B cell (primary cell): ENCODE data around the gene ERBB4. TPM values are rescaled to one million over a fixed set of nuclear protein-coding genes. Genes with fewer than 3 reads are reported as not detected.

Source experiments
- ATAC-seq: fragments of 200-7000 bp; cut with Tn5 transposase; one replicate; pipeline ENCODE4 v1.10.0; 2021; ENCODE audit warnings: low read depth, mild to moderate bottlenecking, moderate number of reproducible peaks, moderate library complexity
- CTCF ChIA-PET: fragments of 350-600 bp; sonication (Branson Sonifier 250); formaldehyde crosslinking; loops from one replicate; lab custom pipeline; 2021; ENCODE audit warnings: antibody characterized with exemption, inconsistent platforms; lab: Charles Lee
- POLR2A ChIA-PET: fragments of 350-600 bp; sonication (Branson Sonifier 250); formaldehyde crosslinking; loops from one replicate; lab custom pipeline; 2021; ENCODE audit warnings: antibody characterized with exemption; lab: Charles Lee
- DNase-seq: peaks from one replicate; pipeline ENCODE4 v3.0.0; 2013
- H2AFZ ChIP-seq: 2 replicates; pipeline ENCODE4 v1.6.1; 2012; ENCODE audit warnings: mild to moderate bottlenecking, low read depth, low read length; ENCODE audit not compliant: insufficient read depth, poor library complexity, severe bottlenecking
- H3K27ac ChIP-seq, 2 donors: 1 replicate in 1 of 2; 2 replicates in 1 of 2; pipeline ENCODE4 v1.5.1; 2012 to 2013; ENCODE audit warnings: low read length in 2 of 2, mild to moderate bottlenecking in 2 of 2, moderate library complexity in 1 of 2
- H3K27me3 ChIP-seq, 4 experiments: fragments of 200-600 bp in 1 of 4; sonication (generic) in 1 of 4; replicated peaks in 1 of 4; 1 replicate in 2 of 4; 2 replicates in 2 of 4; pipeline versions ENCODE4 v1.6.1 to v1.7.0; 2013 to 2016; ENCODE audit warnings: low read length in 3 of 4, mild to moderate bottlenecking in 2 of 4, mixed read lengths in 1 of 4, moderate library complexity in 1 of 4; ENCODE audit not compliant: insufficient read depth in 4 of 4, control insufficient read depth in 3 of 4; ENCODE audit errors: control extremely low read depth in 1 of 4
- H3K36me3 ChIP-seq, 2 experiments: replicated peaks in 1 of 2; 1 replicate in 1 of 2; 2 replicates in 1 of 2; pipeline versions ENCODE4 v1.6.1 to v1.7.1; 2013; ENCODE audit warnings: low read length in 1 of 2; ENCODE audit not compliant: insufficient read depth in 2 of 2, control insufficient read depth in 1 of 2; ENCODE audit errors: control extremely low read depth in 1 of 2, extremely low read depth in 1 of 2
- H3K4me1 ChIP-seq, 2 donors: fragments of 200-600 bp in 1 of 2; sonication (generic) in 1 of 2; 1 replicate in 1 of 2; 2 replicates in 1 of 2; pipeline versions ENCODE4 v1.5.1 to v1.6.1; 2013 to 2017; ENCODE audit warnings: low read length in 2 of 2; ENCODE audit not compliant: control insufficient read depth in 2 of 2, insufficient read depth in 2 of 2
- H3K4me2 ChIP-seq: replicated peaks from 2 replicates; pipeline ENCODE3; 2012; ENCODE audit warnings: mild to moderate bottlenecking, low read depth, low read length; ENCODE audit not compliant: poor library complexity, severe bottlenecking
- H3K4me3 ChIP-seq, 5 experiments: fragments of 200-600 bp in 1 of 5; sonication (generic) in 1 of 5; 1 replicate in 3 of 5; 2 replicates in 2 of 5; pipeline versions ENCODE4 v1.5.1 to v1.7.0; 2011 to 2016; ENCODE audit warnings: low read length in 4 of 5, mild to moderate bottlenecking in 4 of 5, low read depth in 2 of 5, control low read depth in 1 of 5, moderate library complexity in 1 of 5; ENCODE audit not compliant: insufficient read depth in 1 of 5; ENCODE audit errors: control extremely low read depth in 1 of 5, extremely low read depth in 1 of 5
- H3K79me2 ChIP-seq: fragments of 200-600 bp; sonication (generic); one replicate; pipeline ENCODE4 v1.6.0; 2016; ENCODE audit warnings: low read length; ENCODE audit not compliant: control insufficient read depth, insufficient read depth
- H3K9ac ChIP-seq: fragments of 200-600 bp; sonication (generic); 2 replicates; pipeline ENCODE4 v1.6.1; 2017; ENCODE audit warnings: mild to moderate bottlenecking, low read length, moderate library complexity
- H3K9me3 ChIP-seq, 3 donors: one replicate each; pipeline versions ENCODE4 v1.6.1 to v1.7.1; 2013; ENCODE audit warnings: low read length in 2 of 3; ENCODE audit not compliant: control insufficient read depth in 2 of 3, insufficient read depth in 1 of 3; ENCODE audit errors: control extremely low read depth in 1 of 3
- H4K20me1 ChIP-seq: 2 replicates; pipeline ENCODE4 v1.6.0; 2012; ENCODE audit warnings: mild to moderate bottlenecking, low read length; ENCODE audit not compliant: insufficient read depth, control insufficient read depth, poor library complexity, severe bottlenecking
- H3K27ac Mint-ChIP-seq: one replicate; pipeline ENCODE4 v1.8.0; 2021; ENCODE audit warnings: mixed read lengths
- H3K27me3 Mint-ChIP-seq: one replicate; pipeline ENCODE4 v1.8.0; 2021; ENCODE audit warnings: mixed read lengths
- H3K4me1 Mint-ChIP-seq: one replicate; pipeline ENCODE4 v1.8.0; 2021; ENCODE audit warnings: mixed read lengths
- H3K4me3 Mint-ChIP-seq: one replicate; pipeline ENCODE4 v1.8.0; 2021; ENCODE audit warnings: mixed read lengths
- H3K9me3 Mint-ChIP-seq: one replicate; pipeline ENCODE4 v1.8.0; 2022; ENCODE audit warnings: mixed read lengths; ENCODE audit not compliant: insufficient read depth
- EZH2 ChIP-seq: IDR thresholded peaks from 2 replicates; pipeline ENCODE4 v1.6.1; 2012; ENCODE audit warnings: borderline replicate concordance, low read depth, mild to moderate bottlenecking, moderate library complexity, low read length; ENCODE audit not compliant: insufficient read depth, poor library complexity, severe bottlenecking
- WGBS: methylation state at CpG from one replicate; pipeline ENCODE4 v1.1.5; 2013; ENCODE audit warnings: missing lambda C conversion rate; ENCODE audit not compliant: insufficient coverage; 5-methylcytosine and 5-hydroxymethylcytosine counted together
- intact Hi-C: fragments of 100-400 bp; cut with micrococcal nuclease; formaldehyde crosslinking; loops from one replicate; pipeline ENCODE4 v1.10.0; 2022
- polyA plus RNA-seq: library from polyadenylated mRNA; depleted of rRNA; stranded (reverse); fragments of >200 nt; gene quantifications from 2 replicates; pipeline ENCODE4 v1.2.3, GENCODE V29; 2012
- total RNA-seq, 2 donors: library from RNA; stranded (reverse); fragments of 120-200 nt in 1 of 2; gene quantifications; 1 replicate in 1 of 2; 2 replicates in 1 of 2; pipeline versions ENCODE4 v1.2.3 to v1.2.4, GENCODE V29; 2013 to 2022
- TF ChIP-seq, protein P1 (sequence below): fragments of 200-600 bp; IDR thresholded peaks from one replicate; pipeline ENCODE4 v1.8.0; 2022; ENCODE audit warnings: antibody characterized with exemption, mild to moderate bottlenecking

The ERBB4 gene
- total and polyA plus RNA-seq, 2 donors (not counting 1 experiment from before 2014, with no cell fraction given) = not detected

DNA sequence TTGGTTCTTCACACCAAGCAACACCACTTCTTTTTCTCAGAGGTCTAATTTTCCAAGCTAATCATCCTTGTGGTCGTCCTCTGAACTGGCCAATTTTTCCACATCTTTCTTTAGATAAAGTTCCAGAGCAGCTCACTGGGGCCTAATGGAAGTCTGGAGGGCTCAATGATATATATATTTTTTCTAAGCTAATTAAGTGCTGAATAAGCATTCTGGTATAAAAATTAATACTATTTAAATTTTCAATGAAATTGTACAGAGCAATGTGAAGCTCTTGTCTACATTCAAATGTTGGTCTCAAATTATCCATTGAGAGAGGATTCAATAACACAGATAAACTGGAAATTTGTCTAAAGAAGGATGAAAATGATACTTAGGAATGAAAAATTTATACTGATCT lies 866.6 kb downstream of the ERBB4 start:
- intact Hi-C loops = no loop called here
- TF ChIP-seq, protein P1, sequence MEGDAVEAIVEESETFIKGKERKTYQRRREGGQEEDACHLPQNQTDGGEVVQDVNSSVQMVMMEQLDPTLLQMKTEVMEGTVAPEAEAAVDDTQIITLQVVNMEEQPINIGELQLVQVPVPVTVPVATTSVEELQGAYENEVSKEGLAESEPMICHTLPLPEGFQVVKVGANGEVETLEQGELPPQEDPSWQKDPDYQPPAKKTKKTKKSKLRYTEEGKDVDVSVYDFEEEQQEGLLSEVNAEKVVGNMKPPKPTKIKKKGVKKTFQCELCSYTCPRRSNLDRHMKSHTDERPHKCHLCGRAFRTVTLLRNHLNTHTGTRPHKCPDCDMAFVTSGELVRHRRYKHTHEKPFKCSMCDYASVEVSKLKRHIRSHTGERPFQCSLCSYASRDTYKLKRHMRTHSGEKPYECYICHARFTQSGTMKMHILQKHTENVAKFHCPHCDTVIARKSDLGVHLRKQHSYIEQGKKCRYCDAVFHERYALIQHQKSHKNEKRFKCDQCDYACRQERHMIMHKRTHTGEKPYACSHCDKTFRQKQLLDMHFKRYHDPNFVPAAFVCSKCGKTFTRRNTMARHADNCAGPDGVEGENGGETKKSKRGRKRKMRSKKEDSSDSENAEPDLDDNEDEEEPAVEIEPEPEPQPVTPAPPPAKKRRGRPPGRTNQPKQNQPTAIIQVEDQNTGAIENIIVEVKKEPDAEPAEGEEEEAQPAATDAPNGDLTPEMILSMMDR = no peak
- TF ChIP-seq EZH2 = no peak
- Histone ChIP-seq H3K27ac (no peak overlapping the region), H3K4me3 (no peak overlapping the region), H3K27me3 (no peaks in the 10 kb centered on the region), H3K79me2 (no peaks in the 10 kb centered on the region), H2AFZ (no peak overlapping the region), H4K20me1 (no peaks in the 10 kb centered on the region), H3K9ac (no peak overlapping the region), H3K4me2 (no peak overlapping the region), H3K4me1 (no peaks in the 10 kb centered on the region), H3K9me3 (no peaks in the 10 kb centered on the region), H3K36me3 (no peaks in the 10 kb centered on the region)
- ChIA-PET POLR2A (no interaction called here), CTCF (no interaction called here)
- H3K27me3 Mint-ChIP-seq = no peaks in the 10 kb centered on the region
- no CpG with 5 or more reads among the region's 1 CpG for WGBS
- H3K9me3 Mint-ChIP-seq = no peaks in the 10 kb centered on the region
- ATAC-seq (no peak), DNase-seq (no peak)
- H3K4me1 Mint-ChIP-seq = no peaks in the 10 kb centered on the region
- no peak overlapping the region for H3K4me3 Mint-ChIP-seq
- no peak overlapping the region for H3K27ac Mint-ChIP-seq

DNA sequence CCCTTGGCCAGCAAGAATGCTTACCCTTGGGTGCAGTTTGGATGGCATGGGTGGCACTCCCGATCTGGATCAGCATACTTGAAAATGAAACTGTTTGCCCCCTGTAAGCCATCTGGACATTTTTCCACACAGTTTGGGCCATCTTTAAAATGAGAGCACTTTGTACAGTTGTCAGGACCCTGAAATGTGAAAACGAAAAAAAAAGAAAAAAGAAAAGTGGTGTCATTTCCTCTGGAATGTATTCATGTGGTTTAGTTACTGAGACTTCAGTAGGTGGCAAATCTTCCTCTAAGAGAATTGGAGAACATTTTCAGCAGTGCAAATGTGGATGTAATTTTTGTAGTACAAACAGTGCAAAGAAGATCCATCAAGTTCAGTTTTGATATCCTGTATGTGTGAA lies 873.3 kb downstream of the ERBB4 start:
- H3K79me2 ChIP-seq = no peaks in the 10 kb centered on the region
- H3K4me2 ChIP-seq = no peak overlapping the region
- POLR2A ChIA-PET = no interaction called here
- Mint-ChIP-seq H3K4me1 (no peaks in the 10 kb centered on the region), H3K27me3 (no peaks in the 10 kb centered on the region), H3K4me3 (no peak overlapping the region), H3K27ac (no peak overlapping the region), H3K9me3 (no peaks in the 10 kb centered on the region)
- H3K36me3 ChIP-seq = no peaks in the 10 kb centered on the region
- 70% methylated on average over 2 of the region's 2 CpGs for WGBS
- H3K4me1 ChIP-seq = no peaks in the 10 kb centered on the region
- no peaks in the 10 kb centered on the region for H3K27me3 ChIP-seq
- H3K9ac ChIP-seq = no peak overlapping the region
- CTCF ChIA-PET = no interaction called here
- H4K20me1 ChIP-seq = no peaks in the 10 kb centered on the region
- intact Hi-C loops = no loop called here
- DNase-seq (no peak), ATAC-seq (no peak)
- H2AFZ ChIP-seq = no peak overlapping the region
- no peak overlapping the region for H3K27ac ChIP-seq
- TF ChIP-seq EZH2 = no peak
- TF ChIP-seq, protein P1 = no peak
- no peak overlapping the region for H3K4me3 ChIP-seq
- no peaks in the 10 kb centered on the region for H3K9me3 ChIP-seq
